ENCODE data around the gene LIMD2. TPM values are rescaled to one million over a fixed set of nuclear protein-coding genes. Genes with fewer than 3 reads are reported as not detected.

Gene LIMD2
- total and polyA plus RNA-seq, 2 experiments from 2014 or later, result 20.7 to 31.1 TPM

DNA sequence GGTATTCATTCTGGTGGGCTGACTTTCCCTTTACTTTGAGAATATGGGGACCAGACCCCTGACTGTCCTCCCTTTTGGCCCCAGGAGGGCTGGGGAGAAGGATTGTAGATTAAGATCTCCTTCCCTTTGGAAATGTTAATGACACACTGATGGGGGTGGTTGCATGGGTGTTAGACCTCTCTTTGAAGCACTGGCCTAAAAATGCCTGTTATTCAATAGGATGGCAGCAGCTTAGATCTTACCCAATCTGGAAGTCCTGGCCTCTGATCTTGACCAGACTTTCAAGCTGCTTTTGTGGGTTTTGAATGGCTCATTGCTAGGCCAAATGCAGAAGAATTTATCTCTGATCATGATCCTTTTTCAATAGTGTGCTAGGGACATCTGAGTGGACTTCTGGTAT lies 52.0 kb downstream of the LIMD2 start:
- Histone ChIP-seq H3K36me3 (replicated peaks; ENCODE audit: insufficient read depth, low read depth) (no peaks in the 10 kb centered on the region), H3K9me2 (replicated peaks; ENCODE audit: insufficient read depth) (no peaks in the 10 kb centered on the region), H3K4me3 (no peak overlapping the region), H3K4me2 (no peak overlapping the region), H3K79me2 (no peaks in the 10 kb centered on the region), H3K9me3 (ENCODE audit: low read depth) (no peaks in the 10 kb centered on the region), H3K27me3 (no peaks in the 10 kb centered on the region), H3K27ac (no peak overlapping the region), H3K4me1 (ENCODE audit: insufficient read depth) (no peaks in the 10 kb centered on the region), H4K20me1 (ENCODE audit: insufficient read depth, poor library complexity, severe bottlenecking) (no peaks in the 10 kb centered on the region), H2AFZ (no peak overlapping the region)
- TF ChIP-seq, protein P1, sequence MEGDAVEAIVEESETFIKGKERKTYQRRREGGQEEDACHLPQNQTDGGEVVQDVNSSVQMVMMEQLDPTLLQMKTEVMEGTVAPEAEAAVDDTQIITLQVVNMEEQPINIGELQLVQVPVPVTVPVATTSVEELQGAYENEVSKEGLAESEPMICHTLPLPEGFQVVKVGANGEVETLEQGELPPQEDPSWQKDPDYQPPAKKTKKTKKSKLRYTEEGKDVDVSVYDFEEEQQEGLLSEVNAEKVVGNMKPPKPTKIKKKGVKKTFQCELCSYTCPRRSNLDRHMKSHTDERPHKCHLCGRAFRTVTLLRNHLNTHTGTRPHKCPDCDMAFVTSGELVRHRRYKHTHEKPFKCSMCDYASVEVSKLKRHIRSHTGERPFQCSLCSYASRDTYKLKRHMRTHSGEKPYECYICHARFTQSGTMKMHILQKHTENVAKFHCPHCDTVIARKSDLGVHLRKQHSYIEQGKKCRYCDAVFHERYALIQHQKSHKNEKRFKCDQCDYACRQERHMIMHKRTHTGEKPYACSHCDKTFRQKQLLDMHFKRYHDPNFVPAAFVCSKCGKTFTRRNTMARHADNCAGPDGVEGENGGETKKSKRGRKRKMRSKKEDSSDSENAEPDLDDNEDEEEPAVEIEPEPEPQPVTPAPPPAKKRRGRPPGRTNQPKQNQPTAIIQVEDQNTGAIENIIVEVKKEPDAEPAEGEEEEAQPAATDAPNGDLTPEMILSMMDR (IDR thresholded peaks at IDR 0.05; ENCODE audit: poor library complexity), result no peak
- TF ChIP-seq EZH2phosphoT487 (IDR thresholded peaks at IDR 0.05; ENCODE audit: low read depth, severe bottlenecking, unreplicated experiment) (no peak), EZH2 (IDR thresholded peaks at IDR 0.05; ENCODE audit: borderline replicate concordance) (no peak)
- no peak for DNase-seq (ENCODE audit: low spot score)

- H3K27me3 ChIP-seq, result no peaks in the 10 kb centered on the region
- H3K36me3 ChIP-seq (replicated peaks; ENCODE audit: insufficient read depth, low read depth), result no peaks in the 10 kb centered on the region
- no peaks in the 10 kb centered on the region for H4K20me1 ChIP-seq (ENCODE audit: insufficient read depth, poor library complexity, severe bottlenecking)
- H3K4me3 ChIP-seq, result no peak overlapping the region
- H3K27ac ChIP-seq, result no peak overlapping the region
- H3K9me3 ChIP-seq (ENCODE audit: low read depth), result no peaks in the 10 kb centered on the region
- DNase-seq (ENCODE audit: low spot score), result peak; percentile 8
- H3K79me2 ChIP-seq, result no peaks in the 10 kb centered on the region
- no peak overlapping the region for H2AFZ ChIP-seq
- no peaks in the 10 kb centered on the region for H3K4me1 ChIP-seq (ENCODE audit: insufficient read depth)
- no peak for TF ChIP-seq EZH2phosphoT487 (IDR thresholded peaks at IDR 0.05; ENCODE audit: low read depth, severe bottlenecking, unreplicated experiment)
- TF ChIP-seq, protein P1 (IDR thresholded peaks at IDR 0.05; ENCODE audit: poor library complexity), result no peak
- no peak for TF ChIP-seq EZH2 (IDR thresholded peaks at IDR 0.05; ENCODE audit: borderline replicate concordance)
- WGBS (ENCODE audit: low lambda C conversion rate, missing lambda C conversion rate), result 57% methylated on average over 4 of the region's 4 CpGs
- no peak overlapping the region for H3K4me2 ChIP-seq
- no peaks in the 10 kb centered on the region for H3K9me2 ChIP-seq (replicated peaks; ENCODE audit: insufficient read depth)
Observed at GRCh38 chr17:63647065-63647725, 52.7 kb downstream of the LIMD2 start.

GRCh38 chr17:63646488-63646806 lies 53.5 kb downstream of the LIMD2 start:
- 93% methylated on average over 1 of the region's 1 CpG for WGBS (ENCODE audit: low lambda C conversion rate, missing lambda C conversion rate)
- no peak overlapping the region for H2AFZ ChIP-seq
- DNase-seq (ENCODE audit: low spot score), result no peak
- H3K27ac ChIP-seq, result no peak overlapping the region
- no peaks in the 10 kb centered on the region for H3K4me1 ChIP-seq (ENCODE audit: insufficient read depth)
- H3K9me3 ChIP-seq (ENCODE audit: low read depth), result no peaks in the 10 kb centered on the region
- no peak overlapping the region for H3K4me2 ChIP-seq
- no peak for TF ChIP-seq EZH2 (IDR thresholded peaks at IDR 0.05; ENCODE audit: borderline replicate concordance)
- TF ChIP-seq, protein P1 (IDR thresholded peaks at IDR 0.05; ENCODE audit: poor library complexity), result no peak
- TF ChIP-seq EZH2phosphoT487 (IDR thresholded peaks at IDR 0.05; ENCODE audit: low read depth, severe bottlenecking, unreplicated experiment), result no peak
- no peaks in the 10 kb centered on the region for H3K27me3 ChIP-seq
- no peaks in the 10 kb centered on the region for H3K79me2 ChIP-seq
- no peak overlapping the region for H3K4me3 ChIP-seq
- H3K9me2 ChIP-seq (replicated peaks; ENCODE audit: insufficient read depth), result no peaks in the 10 kb centered on the region
- no peaks in the 10 kb centered on the region for H3K36me3 ChIP-seq (replicated peaks; ENCODE audit: insufficient read depth, low read depth)
- H4K20me1 ChIP-seq (ENCODE audit: insufficient read depth, poor library complexity, severe bottlenecking), result no peaks in the 10 kb centered on the region

Other genes starting within 250 kb of the LIMD2 start
- 4.2 and 8.0 TPM in 2 replicates for gene ACE, start 223.1 kb downstream of the LIMD2 start, total RNA-seq
- 7.2 and 9.5 TPM in 2 replicates for gene ACE, start 223.1 kb downstream of the LIMD2 start, polyA plus RNA-seq
- gene KCNH6, start 176.8 kb downstream of the LIMD2 start, total RNA-seq, result 0.28 and 0.33 TPM in 2 replicates
- 0.36 TPM in 1 of 2 replicates, not detected in the other for gene KCNH6, start 176.8 kb downstream of the LIMD2 start, polyA plus RNA-seq
- gene DCAF7, start 149.6 kb downstream of the LIMD2 start, total RNA-seq, result 47.6 and 53.0 TPM in 2 replicates
- 56.5 and 57.2 TPM in 2 replicates for gene DCAF7, start 149.6 kb downstream of the LIMD2 start, polyA plus RNA-seq
- 17.0 and 20.2 TPM in 2 replicates for gene TACO1, start 99.2 kb downstream of the LIMD2 start, total RNA-seq
- gene TACO1, start 99.2 kb downstream of the LIMD2 start, polyA plus RNA-seq, result 23.8 and 32.2 TPM in 2 replicates
- gene MAP3K3, start 77.7 kb downstream of the LIMD2 start, total RNA-seq, result 13.4 and 15.6 TPM in 2 replicates
- 15.3 and 15.5 TPM in 2 replicates for gene MAP3K3, start 77.7 kb downstream of the LIMD2 start, polyA plus RNA-seq
- 15.3 and 19.9 TPM in 2 replicates for gene STRADA, start 41.7 kb upstream of the LIMD2 start, total RNA-seq
- 24.4 and 27.6 TPM in 2 replicates for gene STRADA, start 41.7 kb upstream of the LIMD2 start, polyA plus RNA-seq
- gene CCDC47, start 73.5 kb upstream of the LIMD2 start, total RNA-seq, result 79.6 and 82.7 TPM in 2 replicates
- gene CCDC47, start 73.5 kb upstream of the LIMD2 start, polyA plus RNA-seq, result 60.1 and 77.8 TPM in 2 replicates
- gene DDX42, start 74.0 kb upstream of the LIMD2 start, total RNA-seq, result 67.6 and 79.9 TPM in 2 replicates
- gene DDX42, start 74.0 kb upstream of the LIMD2 start, polyA plus RNA-seq, result 31.1 and 36.4 TPM in 2 replicates
- gene PSMC5, start 127.3 kb upstream of the LIMD2 start, total RNA-seq, result 37.3 and 46.6 TPM in 2 replicates
- 129 and 132 TPM in 2 replicates for gene PSMC5, start 127.3 kb upstream of the LIMD2 start, polyA plus RNA-seq
- gene FTSJ3, start 127.5 kb upstream of the LIMD2 start, total RNA-seq, result 27.0 and 28.5 TPM in 2 replicates
- gene FTSJ3, start 127.5 kb upstream of the LIMD2 start, polyA plus RNA-seq, result 28.5 and 30.0 TPM in 2 replicates
- 55.5 and 65.7 TPM in 2 replicates for gene SMARCD2, start 142.6 kb upstream of the LIMD2 start, total RNA-seq
- 46.0 and 52.9 TPM in 2 replicates for gene SMARCD2, start 142.6 kb upstream of the LIMD2 start, polyA plus RNA-seq
- gene CSH2, start 173.6 kb upstream of the LIMD2 start, total RNA-seq, result 1.4 and 2.8 TPM in 2 replicates
- gene CSH2, start 173.6 kb upstream of the LIMD2 start, polyA plus RNA-seq, result 0.84 TPM in 1 of 2 replicates, not detected in the other
- not detected in 2 replicates for gene GH2, start 181.8 kb upstream of the LIMD2 start, total RNA-seq
- gene GH2, start 181.8 kb upstream of the LIMD2 start, polyA plus RNA-seq, result 1.8 TPM in 1 of 2 replicates, not detected in the other
- gene CSH1, start 196.4 kb upstream of the LIMD2 start, total RNA-seq, result 0.92 and 1.1 TPM in 2 replicates
- gene CSH1, start 196.4 kb upstream of the LIMD2 start, polyA plus RNA-seq, result 0.26 TPM in 1 of 2 replicates, not detected in the other
- not detected in 2 replicates for gene CSHL1, start 211.1 kb upstream of the LIMD2 start, total RNA-seq
- gene CSHL1, start 211.1 kb upstream of the LIMD2 start, polyA plus RNA-seq, result not detected in 2 replicates
- gene GH1, start 218.7 kb upstream of the LIMD2 start, total RNA-seq, result not detected in 2 replicates
- gene GH1, start 218.7 kb upstream of the LIMD2 start, polyA plus RNA-seq, result not detected in 2 replicates
- 0.57 TPM in 1 of 2 replicates, not detected in the other for gene CD79B, start 232.2 kb upstream of the LIMD2 start, total RNA-seq
- gene CD79B, start 232.2 kb upstream of the LIMD2 start, polyA plus RNA-seq, result 1.2 TPM in 2 replicates

Data from hepatocyte (in vitro differentiated cells).